Transverse colon (tissue), 4 donors: ENCODE measurements around the gene SYT2. TPM values are rescaled to one million over a fixed set of nuclear protein-coding genes. Genes with fewer than 3 reads are reported as not detected.
A peak's percentile ranks its signal among the peaks of the same experiment; 100 is the strongest.
"Not testable (repeated sequence)": the region's sequence is repeated elsewhere in the genome, so short reads cannot be mapped to it uniquely, and the experiment has no call there.

Experiments
- DNase-seq: peaks from one replicate; pipeline ENCODE4 v3.0.0-alpha.2; 2019
- H3K27ac ChIP-seq, 4 donors: fragments of 200-600 bp; sonication (generic); 2 replicates each; pipeline ENCODE4 v1.5.1; 2016 to 2018; ENCODE audit warnings: inconsistent platforms in 4 of 4
- H3K27me3 ChIP-seq: fragments of 200-600 bp; sonication (generic); 2 replicates; pipeline ENCODE4 v1.5.1; 2017; ENCODE audit warnings: inconsistent platforms
- H3K36me3 ChIP-seq, 4 donors: fragments of 200-600 bp; sonication (generic); 2 replicates each; pipeline ENCODE4 v1.5.1; 2017 to 2019; ENCODE audit warnings: inconsistent platforms in 4 of 4
- H3K4me1 ChIP-seq, 4 donors: fragments of 200-600 bp; sonication (generic); 2 replicates each; pipeline ENCODE4 v1.5.1; 2017 to 2020; ENCODE audit warnings: inconsistent platforms in 4 of 4
- H3K4me3 ChIP-seq, 4 donors: fragments of 200-600 bp; sonication (generic); 1 replicate in 1 of 4; 2 replicates in 3 of 4; pipeline versions ENCODE4 v1.5.1 to v1.6.1; 2017 to 2019; ENCODE audit warnings: inconsistent platforms in 4 of 4
- H3K9me3 ChIP-seq, 2 donors: fragments of 200-600 bp; sonication (generic); 2 replicates each; pipeline ENCODE4 v1.5.1; 2017 to 2019; ENCODE audit warnings: inconsistent platforms in 2 of 2
- CTCF ChIP-seq, 5 experiments: fragments of 200-600 bp in 3 of 5; fragments of 450-650 bp in 2 of 5; sonication (generic) in 3 of 5; IDR thresholded peaks; 1 replicate in 2 of 5; 2 replicates in 3 of 5; pipeline ENCODE4 v1.5.1; 2016 to 2017; ENCODE audit warnings: antibody characterized with exemption in 5 of 5, inconsistent platforms in 3 of 5, mild to moderate bottlenecking in 2 of 5, moderate library complexity in 1 of 5
- EP300 ChIP-seq: sonication (generic); formaldehyde crosslinking; IDR thresholded peaks from one replicate; pipeline ENCODE4 v1.6.1; 2017; ENCODE audit warnings: antibody characterized with exemption, low read depth
- POLR2A ChIP-seq: fragments of 450-650 bp; IDR thresholded peaks from one replicate; pipeline ENCODE4 v1.6.1; 2016; ENCODE audit warnings: antibody characterized with exemption, mild to moderate bottlenecking, moderate library complexity
- POLR2AphosphoS5 ChIP-seq, 3 donors: sonication (generic); formaldehyde crosslinking; IDR thresholded peaks; one replicate each; pipeline ENCODE4 v1.6.1; 2016; ENCODE audit warnings: antibody characterized with exemption in 3 of 3
- WGBS, 2 donors: methylation state at CpG; one replicate each; pipeline ENCODE4 v1.1.5; 2018; ENCODE audit warnings: low coverage in 1 of 2; 5-methylcytosine and 5-hydroxymethylcytosine counted together
- in situ Hi-C, 4 donors: fragments of 200-750 bp; cut with MboI; loops; one replicate each; pipeline versions ENCODE4 v1.15.0 to v1.15.1; 2017; ENCODE audit warnings: low sequenced_read_pairs in 3 of 4, low pct_ligation_motif_present in 1 of 4, low pct_unique_long_range_greater_than_20kb in 1 of 4
- intact Hi-C: fragments of 100-400 bp; cut with DNase I; formaldehyde crosslinking; loops from one replicate; pipeline ENCODE4 v1.15.1; 2023; ENCODE audit warnings: low total_unique reads
- total RNA-seq, 4 donors: library from RNA; depleted of rRNA; stranded (reverse); fragments of >200 nt; gene quantifications; one replicate each; pipeline ENCODE4 v1.1.0, GENCODE V29; 2016

SYT2 gene
- total RNA-seq, 4 donors from 2014 or later: 0.16 to 0.40 TPM; not detected in 2

- Histone ChIP-seq H3K36me3 (peaks cover 0 to 21% (median 7%) of the 10 kb centered on the region in 4 donors), H3K27me3 (no peaks in the 10 kb centered on the region), H3K4me3 (no peak overlapping the region), H3K27ac (peak overlapping the region; percentile 75 to 87 (median 82)), H3K9me3 (no peaks in the 10 kb centered on the region), H3K4me1 (peaks cover 8 to 46% (median 19%) of the 10 kb centered on the region in 4 donors)
- TF ChIP-seq POLR2AphosphoS5 (IDR thresholded peaks at IDR 0.05) (peak in 1 of 3 donors; percentile 37), POLR2A (no peak)
- DNase-seq: peak; percentile 25
- in situ Hi-C loops: no loop called here
- WGBS, 2 donors: 64 to 92% methylated on average over 2 to 4 of the region's 4 CpGs
- intact Hi-C loops: no loop called here
Measured at GRCh38 chr1:202586018-202586821, 124.0 kb downstream of the SYT2 start.

GRCh38 chr1:202585590-202585933 lies 124.7 kb downstream of the SYT2 start:
- intact Hi-C loops: no loop called here
- H3K27ac ChIP-seq: peak overlapping the region; percentile 75 to 87 (median 82)

GRCh38 chr1:202584707-202585589 lies 125.3 kb downstream of the SYT2 start:
- no peak for DNase-seq
- peak overlapping the region; percentile 75 to 87 (median 82) for H3K27ac ChIP-seq
- peaks cover 14 to 51% (median 25%) of the 10 kb centered on the region in 4 donors for H3K4me1 ChIP-seq
- no peaks in the 10 kb centered on the region for H3K9me3 ChIP-seq
- H3K4me3 ChIP-seq: no peak overlapping the region
- 90 to 100% methylated on average over 1 to 8 of the region's 8 CpGs for WGBS, 2 donors
- in situ Hi-C loops (no loop called here), intact Hi-C loops (no loop called here)
- no peaks in the 10 kb centered on the region for H3K27me3 ChIP-seq
- TF ChIP-seq CTCF (IDR thresholded peaks at IDR 0.05): no peak
- TF ChIP-seq EP300: no peak
- TF ChIP-seq POLR2AphosphoS5 (IDR thresholded peaks at IDR 0.05): no peak
- TF ChIP-seq POLR2A: no peak
- peaks cover 0 to 32% (median 12%) of the 10 kb centered on the region in 4 donors for H3K36me3 ChIP-seq

More at GRCh38 chr1:202585590-202585933, 124.7 kb downstream of the SYT2 start:
- H3K9me3 ChIP-seq: no peaks in the 10 kb centered on the region
- in situ Hi-C loops: no loop called here
- DNase-seq: no peak
- peaks cover 8 to 50% (median 19%) of the 10 kb centered on the region in 4 donors for H3K4me1 ChIP-seq
- no peak overlapping the region for H3K4me3 ChIP-seq
- TF ChIP-seq EP300: no peak
- TF ChIP-seq POLR2A: no peak
- no peak for TF ChIP-seq POLR2AphosphoS5 (IDR thresholded peaks at IDR 0.05)
- no peak for TF ChIP-seq CTCF (IDR thresholded peaks at IDR 0.05)
- H3K36me3 ChIP-seq: peaks cover 0 to 28% (median 10%) of the 10 kb centered on the region in 4 donors
- no peaks in the 10 kb centered on the region for H3K27me3 ChIP-seq

GRCh38 chr1:202582350-202582749 lies 127.9 kb downstream of the SYT2 start:
- DNase-seq, intact Hi-C loops, H3K4me3 ChIP-seq, H3K9me3 ChIP-seq, H3K27me3 ChIP-seq, in situ Hi-C loops: not testable (repeated sequence)
- WGBS, 2 donors: 90 to 92% methylated on average over 2 to 5 of the region's 5 CpGs
- Histone ChIP-seq H3K36me3 (peaks cover 0 to 32% (median 12%) of the 10 kb centered on the region in 4 donors), H3K4me1 (peaks cover 28 to 55% (median 40%) of the 10 kb centered on the region in 4 donors), H3K27ac (peak overlapping the region in 1 of 4 donors; percentile 8)

GRCh38 chr1:202580619-202581018 lies 129.6 kb downstream of the SYT2 start:
- Histone ChIP-seq H3K27ac (peak overlapping the region; percentile 68 to 84 (median 78)), H3K36me3 (peaks cover 0 to 32% (median 12%) of the 10 kb centered on the region in 4 donors), H3K4me1 (peaks cover 31 to 54% (median 35%) of the 10 kb centered on the region in 4 donors), H3K4me3 (no peak overlapping the region), H3K27me3 (no peaks in the 10 kb centered on the region), H3K9me3 (no peaks in the 10 kb centered on the region)
- intact Hi-C loops: no loop called here
- 32% methylated on average over 1 of the region's 1 CpG; no CpG with 5 or more reads in 1 of the 2 donors for whole genome bisulfite sequencing, 2 donors
- in situ Hi-C loops: no loop called here
- TF ChIP-seq POLR2A (no peak), POLR2AphosphoS5 (IDR thresholded peaks at IDR 0.05) (no peak), CTCF (IDR thresholded peaks at IDR 0.05) (no peak)
- DNase-seq: no peak
